Measurements from ENCODE around the gene CADPS2. TPM values are rescaled to one million over a fixed set of nuclear protein-coding genes. Genes with fewer than 3 reads are reported as not detected.

Gene CADPS2
- total RNA-seq, 2 donors from 2014 or later = 4.3 to 11.7 TPM

- Mint-ChIP-seq H3K9me3 (no peaks in the 10 kb centered on the region), H3K36me3 (ENCODE audit: low read depth) (no peaks in the 10 kb centered on the region), H3K27ac (no peak overlapping the region), H3K27me3 (ENCODE audit: insufficient read depth) (peaks cover 99% of the 10 kb centered on the region), H3K4me3 (peak overlapping the region; percentile 47), H3K4me1 (peaks cover 29% of the 10 kb centered on the region)
- Histone ChIP-seq H3K9me3 (ENCODE audit: control insufficient read depth, low read length) (no peaks in the 10 kb centered on the region), H3K27me3 (ENCODE audit: control insufficient read depth, insufficient read depth, low read length, poor library complexity, severe bottlenecking) (peaks cover 100% of the 10 kb centered on the region), H3K4me3 (ENCODE audit: low read length) (no peak overlapping the region), H3K27ac (ENCODE audit: low read depth, low read length) (no peak overlapping the region), H3K36me3 (ENCODE audit: control insufficient read depth, insufficient read depth, low read length) (no peaks in the 10 kb centered on the region), H3K9ac (ENCODE audit: extremely low read depth, low read length, poor library complexity, severe bottlenecking) (no peak overlapping the region), H3K4me1 (ENCODE audit: control insufficient read depth, insufficient read depth, low read length) (no peaks in the 10 kb centered on the region)
- WGBS, 2 experiments (ENCODE audit: insufficient coverage in 1 of 2, insufficient read length in 1 of 2) = 14 to 18% methylated on average over 6 to 12 of the region's 12 CpGs
- DNase-seq = peak; percentile 77
- no peak for TF ChIP-seq CTCF (conservative IDR thresholded peaks at IDR 0.05)
Measured at GRCh38 chr7:122311050-122311700, 575.1 kb downstream of the CADPS2 start.

GRCh38 chr7:122310119-122311021, 575.9 kb downstream of the CADPS2 start:
- Mint-ChIP-seq H3K9me3 (no peaks in the 10 kb centered on the region), H3K36me3 (ENCODE audit: low read depth) (no peaks in the 10 kb centered on the region), H3K27ac (no peak overlapping the region), H3K27me3 (ENCODE audit: insufficient read depth) (peaks cover 99% of the 10 kb centered on the region), H3K4me1 (peaks cover 34% of the 10 kb centered on the region), H3K4me3 (peak overlapping the region; percentile 47)
- no peaks in the 10 kb centered on the region for H3K4me1 ChIP-seq (ENCODE audit: control insufficient read depth, insufficient read depth, low read length)
- DNase-seq = peak; percentile 89
- no peaks in the 10 kb centered on the region for H3K9me3 ChIP-seq (ENCODE audit: control insufficient read depth, low read length)
- 1 to 2% methylated on average over 22 to 61 of the region's 61 CpGs for WGBS, 2 experiments (ENCODE audit: insufficient coverage in 1 of 2, insufficient read length in 1 of 2)
- H3K27ac ChIP-seq (ENCODE audit: low read depth, low read length) = no peak overlapping the region
- H3K36me3 ChIP-seq (ENCODE audit: control insufficient read depth, insufficient read depth, low read length) = no peaks in the 10 kb centered on the region
- H3K4me3 ChIP-seq (ENCODE audit: low read length) = peak overlapping the region; percentile 74
- H3K27me3 ChIP-seq (ENCODE audit: control insufficient read depth, insufficient read depth, low read length, poor library complexity, severe bottlenecking) = peaks cover 100% of the 10 kb centered on the region
- no peak for TF ChIP-seq CTCF (conservative IDR thresholded peaks at IDR 0.05)
- H3K9ac ChIP-seq (ENCODE audit: extremely low read depth, low read length, poor library complexity, severe bottlenecking) = no peak overlapping the region

- Histone ChIP-seq H3K4me1 (ENCODE audit: control insufficient read depth, insufficient read depth, low read length) (no peaks in the 10 kb centered on the region), H3K27ac (ENCODE audit: low read depth, low read length) (no peak overlapping the region), H3K9ac (ENCODE audit: extremely low read depth, low read length, poor library complexity, severe bottlenecking) (no peak overlapping the region), H3K9me3 (ENCODE audit: control insufficient read depth, low read length) (no peaks in the 10 kb centered on the region), H3K4me3 (ENCODE audit: low read length) (no peak overlapping the region), H3K27me3 (ENCODE audit: control insufficient read depth, insufficient read depth, low read length, poor library complexity, severe bottlenecking) (peaks cover 100% of the 10 kb centered on the region), H3K36me3 (ENCODE audit: control insufficient read depth, insufficient read depth, low read length) (no peaks in the 10 kb centered on the region)
- Mint-ChIP-seq H3K36me3 (ENCODE audit: low read depth) (no peaks in the 10 kb centered on the region), H3K4me1 (peaks cover 37% of the 10 kb centered on the region), H3K27me3 (ENCODE audit: insufficient read depth) (peaks cover 99% of the 10 kb centered on the region), H3K27ac (no peak overlapping the region), H3K4me3 (peak overlapping the region; percentile 47), H3K9me3 (no peaks in the 10 kb centered on the region)
- DNase-seq = peak; percentile 56
- WGBS, 2 experiments (ENCODE audit: insufficient coverage in 1 of 2, insufficient read length in 1 of 2) = 4 to 17% methylated on average over 2 to 3 of the region's 3 CpGs
- TF ChIP-seq CTCF (conservative IDR thresholded peaks at IDR 0.05) = no peak
Measured at GRCh38 chr7:122309421-122309820, 576.8 kb downstream of the CADPS2 start.
